BJ (cell line): ENCODE data around the gene SND1. TPM values are rescaled to one million over a fixed set of nuclear protein-coding genes. Genes with fewer than 3 reads are reported as not detected.

ENCODE experiments used
- CTCF ChIA-PET: fragments of 350-600 bp; formaldehyde crosslinking; extraction: SDS; loops from one replicate; lab custom pipeline; 2021; ENCODE audit warnings: antibody characterized with exemption, inconsistent platforms; lab: Yijun Ruan, JAX
- POLR2A ChIA-PET: fragments of 300-600 bp; sonication (Branson Sonifier 250); formaldehyde crosslinking; extraction: SDS; loops from one replicate; lab custom pipeline; 2021; ENCODE audit warnings: antibody characterized with exemption; lab: Charles Lee
- DNase-seq: peaks from one replicate; pipeline ENCODE4 v3.0.0-alpha.2; 2011; ENCODE audit warnings: low read depth
- H3K27me3 ChIP-seq: 2 replicates; pipeline ENCODE4 v1.6.0; 2011; ENCODE audit warnings: low read length; ENCODE audit not compliant: control insufficient read depth, insufficient read depth
- H3K36me3 ChIP-seq: 2 replicates; pipeline ENCODE4 v1.5.1; 2011; ENCODE audit warnings: low read length; ENCODE audit not compliant: control insufficient read depth, insufficient read depth
- H3K4me3 ChIP-seq: 2 replicates; pipeline ENCODE4 v1.5.1; 2011; ENCODE audit warnings: low read depth, mild to moderate bottlenecking, control low read depth, low read length
- CTCF ChIP-seq: IDR thresholded peaks from 2 replicates; pipeline ENCODE4 v1.5.1; 2011; ENCODE audit warnings: low read depth, mild to moderate bottlenecking, control low read depth, inconsistent platforms, low read length, moderate library complexity; ENCODE audit not compliant: insufficient read depth
- polyA plus RNA-seq: library from polyadenylated mRNA; depleted of rRNA; stranded (reverse); fragments of >200 nt; gene quantifications from 2 replicates; pipeline ENCODE4 v1.2.3, GENCODE V29; 2011

SND1 gene
- polyA plus RNA-seq, 1 experiment, result 203 TPM

- no peak for TF ChIP-seq CTCF
- Histone ChIP-seq H3K4me3 (no peak overlapping the region), H3K27me3 (no peaks in the 10 kb centered on the region), H3K36me3 (peaks cover 1% of the 10 kb centered on the region)
- no peak for DNase-seq
- POLR2A ChIA-PET, result no interaction called here
- CTCF ChIA-PET, result no interaction called here
Measured at GRCh38 chr7:127844707-127845331, 192.8 kb downstream of the SND1 start.

- Histone ChIP-seq H3K4me3 (no peak overlapping the region), H3K36me3 (peaks cover 1% of the 10 kb centered on the region), H3K27me3 (no peaks in the 10 kb centered on the region)
- no peak for DNase-seq
- ChIA-PET POLR2A (no interaction called here), CTCF (no interaction called here)
- no peak for TF ChIP-seq CTCF
Measured at GRCh38 chr7:127845522-127846214, 193.7 kb downstream of the SND1 start.

- Histone ChIP-seq H3K36me3 (peaks cover 1% of the 10 kb centered on the region), H3K27me3 (no peaks in the 10 kb centered on the region), H3K4me3 (no peak overlapping the region)
- POLR2A ChIA-PET, result no interaction called here
- no peak for DNase-seq
- CTCF ChIA-PET, result no interaction called here
- no peak for TF ChIP-seq CTCF
Measured at GRCh38 chr7:127847641-127848040, 195.6 kb downstream of the SND1 start.

GRCh38 chr7:127848241-127848640 lies 196.2 kb downstream of the SND1 start:
- TF ChIP-seq CTCF, result no peak
- Histone ChIP-seq H3K27me3 (no peaks in the 10 kb centered on the region), H3K36me3 (peaks cover 3% of the 10 kb centered on the region), H3K4me3 (no peak overlapping the region)
- ChIA-PET POLR2A (no interaction called here), CTCF (no interaction called here)
- no peak for DNase-seq

- Histone ChIP-seq H3K27me3 (no peaks in the 10 kb centered on the region), H3K36me3 (peaks cover 3% of the 10 kb centered on the region), H3K4me3 (no peak overlapping the region)
- ChIA-PET POLR2A (no interaction called here), CTCF (interaction anchor here (1.0 to 1.5 kb wide), 3 partner anchors 7 to 24 kb away, joined by 3 to 4 read pairs (median 3); no protein-coding TSS in a partner anchor)
- TF ChIP-seq CTCF, result no peak
- DNase-seq, result no peak
Measured at GRCh38 chr7:127850195-127850594, 198.2 kb downstream of the SND1 start.
